ENCODE results near the gene DPT. TPM values are rescaled to one million over a fixed set of nuclear protein-coding genes. Genes with fewer than 3 reads are reported as not detected.

Gene DPT
- total and polyA plus RNA-seq, 2 donors (not counting 3 experiments of a cell fraction or from before 2014, with no cell fraction given): not detected

GRCh38 chr1:168700575-168701268, 28.3 kb downstream of the DPT start:
- no peaks in the 10 kb centered on the region for H3K27me3 ChIP-seq (ENCODE audit: control insufficient read depth in 2 of 2, insufficient read depth in 2 of 2, low read length in 2 of 2)
- H3K9me1 ChIP-seq (replicated peaks; ENCODE audit: control insufficient read depth, extremely low read depth, insufficient read depth, low read length): no peaks in the 10 kb centered on the region
- no peak overlapping the region for H3K27ac ChIP-seq (ENCODE audit: insufficient read depth, low read depth, low read length)
- no peaks in the 10 kb centered on the region for H3K79me2 ChIP-seq (ENCODE audit: control insufficient read depth, insufficient read depth, low read length)
- DNase-seq (ENCODE audit: low read depth, low spot score) (no peak), FAIRE-seq (no peak)
- no peaks in the 10 kb centered on the region for H3K9me3 ChIP-seq (replicated peaks; ENCODE audit: control insufficient read depth, insufficient read depth, low read length)
- intact Hi-C loops (cut with micrococcal nuclease) (no loop called here), dilution Hi-C loops (cut with MboI; ENCODE audit: extremely low pct_ligation_motif_present, low sequenced_read_pairs) (no loop called here)
- TF ChIP-seq FOS (IDR thresholded peaks at IDR 0.05; ENCODE audit: borderline replicate concordance, insufficient read depth, low read length): no peak
- no peak for TF ChIP-seq MYC (IDR thresholded peaks at IDR 0.05; ENCODE audit: low read depth, low read length)
- TF ChIP-seq GATA2 (IDR thresholded peaks at IDR 0.05; ENCODE audit: insufficient read depth, insufficient read length, low read depth, low read length): no peak
- TF ChIP-seq POLR2A (IDR thresholded peaks at IDR 0.05; ENCODE audit: low read depth, low read length): no peak
- TF ChIP-seq JUN (IDR thresholded peaks at IDR 0.05; ENCODE audit: borderline replicate concordance, insufficient read depth, insufficient read length, low read depth): no peak
- TF ChIP-seq CTCF (IDR thresholded peaks at IDR 0.05; ENCODE audit: extremely low read depth in 1 of 2, insufficient read depth in 1 of 2, low read depth in 1 of 2, low read length in 2 of 2): no peak
- no peak for TF ChIP-seq MAX (IDR thresholded peaks at IDR 0.05; ENCODE audit: insufficient read depth, insufficient read length)
- no peak for TF ChIP-seq EZH2 (IDR thresholded peaks at IDR 0.05; ENCODE audit: borderline replicate concordance, low read depth, low read length, severe bottlenecking)
- no peak for TF ChIP-seq POLR2AphosphoS5 (IDR thresholded peaks at IDR 0.05; ENCODE audit: insufficient read depth, low read depth, low read length)
- no peak overlapping the region for H3K4me3 ChIP-seq (replicated peaks in 1 of 3; ENCODE audit: insufficient read depth in 1 of 3, low read depth in 1 of 3, low read length in 3 of 3)
- H3K4me2 ChIP-seq (ENCODE audit: insufficient read depth, low read length): no peak overlapping the region
- POLR2A ChIA-PET: no interaction called here
- H2AFZ ChIP-seq (ENCODE audit: low read depth, low read length): no peak overlapping the region
- H3K36me3 ChIP-seq (ENCODE audit: control insufficient read depth in 2 of 2, extremely low read depth in 1 of 2, insufficient read depth in 2 of 2, low read length in 2 of 2): no peaks in the 10 kb centered on the region
- H3K9ac ChIP-seq (replicated peaks; ENCODE audit: extremely low read depth, insufficient read depth, low read length): no peak overlapping the region
- H4K20me1 ChIP-seq (replicated peaks; ENCODE audit: control insufficient read depth, extremely low read depth, insufficient read depth, low read length): no peaks in the 10 kb centered on the region
- CTCF ChIA-PET: interaction anchor here (0.6 kb wide), 1 partner anchor 648 kb away, joined by 3 read pairs; no protein-coding TSS in a partner anchor
- no peaks in the 10 kb centered on the region for H3K4me1 ChIP-seq (ENCODE audit: control insufficient read depth, extremely low read depth, insufficient read depth, low read length)
- BruUV-seq (replicated peaks): no TSS peak
